ENCODE results near the gene BTG1. TPM values are rescaled to one million over a fixed set of nuclear protein-coding genes. Genes with fewer than 3 reads are reported as not detected.

BTG1 gene
- 7.1 and 13.4 TPM in 2 replicates for total RNA-seq

GRCh38 chr12:92145731-92146496, at the start of gene BTG1:
TSS of gene BTG1 (minus strand) at chr12:92145846. CDS start at chr12:92145535, 311 bp downstream.

Data from smooth muscle cell of bladder (primary cell).